ENCODE results near the gene OR1I1.

The OR1I1 gene

DNA sequence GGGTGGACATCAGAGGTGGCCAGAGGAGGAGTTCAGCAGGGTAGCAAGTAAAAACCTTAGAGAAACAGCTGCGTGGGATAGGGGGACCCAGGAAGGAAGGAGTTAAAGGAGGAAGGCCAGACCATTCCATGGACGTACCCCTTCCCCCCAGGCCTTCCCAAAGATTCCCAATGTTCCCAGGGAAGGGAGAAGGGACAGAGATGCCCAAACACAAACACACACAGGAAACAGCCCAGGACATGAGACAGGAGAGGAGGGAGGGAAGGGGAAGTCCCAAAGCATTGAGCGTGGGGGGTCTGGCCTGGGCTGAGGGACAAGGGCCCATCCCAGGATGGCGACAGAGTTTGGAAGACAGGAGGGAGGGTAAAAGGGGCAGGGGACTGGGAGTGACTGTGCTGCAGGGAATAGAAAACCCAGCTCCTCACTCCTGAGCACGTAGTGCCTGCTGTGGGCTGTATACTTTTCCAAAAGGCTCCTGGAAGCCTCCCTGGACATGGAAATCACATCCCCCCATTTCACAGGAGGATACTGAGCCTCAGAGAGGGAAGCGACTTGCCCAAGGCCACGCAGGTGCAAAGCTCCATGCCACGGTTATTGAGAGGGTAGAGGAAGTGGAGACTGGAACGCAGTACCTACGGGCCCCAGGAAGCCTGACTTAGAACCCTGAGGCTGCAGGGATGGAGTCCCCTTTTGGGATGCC is 26.3 kb downstream of the OR1I1 start:
- DNase-seq (ENCODE audit: extremely low spot score) = no peak
- CTCF ChIA-PET = interaction anchor here (0.6 to 0.8 kb wide), 3 partner anchors 13 to 1291 kb away, joined by 3 read pairs; no protein-coding TSS in a partner anchor
- POLR2A ChIA-PET = interaction anchor here (0.8 to 1.6 kb wide), 2 partner anchors 17 to 35 kb away, joined by 3 to 8 read pairs; a partner anchor contains a TSS
- TF ChIP-seq LEF1 (IDR thresholded peaks at IDR 0.05; ENCODE audit: borderline replicate concordance) (no peak), SP1 (IDR thresholded peaks at IDR 0.05) (no peak), FOXK2 (IDR thresholded peaks at IDR 0.05) (no peak), PKNOX1 (IDR thresholded peaks at IDR 0.05) (no peak), ELF4 (IDR thresholded peaks at IDR 0.05) (no peak), L3MBTL2 (conservative IDR thresholded peaks at IDR 0.05) (no peak), NFRKB (IDR thresholded peaks at IDR 0.05) (no peak), SUZ12 (IDR thresholded peaks at IDR 0.05) (no peak), FOXA1 (IDR thresholded peaks at IDR 0.05) (no peak), FOXM1 (IDR thresholded peaks at IDR 0.05; ENCODE audit: borderline replicate concordance) (no peak), ARNT (IDR thresholded peaks at IDR 0.05) (no peak), BHLHE40 (IDR thresholded peaks at IDR 0.05; ENCODE audit: borderline replicate concordance) (no peak), TARDBP (IDR thresholded peaks at IDR 0.05) (no peak), ZNF384 (IDR thresholded peaks at IDR 0.05) (no peak), HDGF (IDR thresholded peaks at IDR 0.05; ENCODE audit: borderline replicate concordance) (no peak), CTBP1 (IDR thresholded peaks at IDR 0.05; ENCODE audit: borderline replicate concordance) (no peak)

- ChIA-PET CTCF (no interaction called here), POLR2A (interaction anchor here (1.6 to 2.1 kb wide), 2 partner anchors 16 kb away, joined by 6 to 8 read pairs; a partner anchor contains a TSS)
- TF ChIP-seq ELF4 (IDR thresholded peaks at IDR 0.05) = no peak
- TF ChIP-seq SP1 (IDR thresholded peaks at IDR 0.05) = no peak
- TF ChIP-seq CTBP1 (IDR thresholded peaks at IDR 0.05; ENCODE audit: borderline replicate concordance) = no peak
- TF ChIP-seq L3MBTL2 (conservative IDR thresholded peaks at IDR 0.05) = no peak
- no peak for TF ChIP-seq HDGF (IDR thresholded peaks at IDR 0.05; ENCODE audit: borderline replicate concordance)
- TF ChIP-seq LEF1 (IDR thresholded peaks at IDR 0.05; ENCODE audit: borderline replicate concordance) = no peak
- DNase-seq (ENCODE audit: extremely low spot score) = no peak
Measured at GRCh38 chr19:15108845-15109767, 27.1 kb downstream of the OR1I1 start.

GRCh38 chr19:15109768-15110417 is 27.9 kb downstream of the OR1I1 start:
- no peak for DNase-seq (ENCODE audit: extremely low spot score)
- POLR2A ChIA-PET = interaction anchor here (2.1 kb wide), 1 partner anchor 16 kb away, joined by 6 read pairs; a partner anchor contains a TSS
- CTCF ChIA-PET = interaction anchor here (0.9 kb wide), 1 partner anchor 8 kb away, joined by 3 read pairs; no protein-coding TSS in a partner anchor
- no peak for TF ChIP-seq CTBP1 (IDR thresholded peaks at IDR 0.05; ENCODE audit: borderline replicate concordance)
- no peak for TF ChIP-seq BHLHE40 (IDR thresholded peaks at IDR 0.05; ENCODE audit: borderline replicate concordance)
- TF ChIP-seq FOXM1 (IDR thresholded peaks at IDR 0.05; ENCODE audit: borderline replicate concordance) = no peak
- no peak for TF ChIP-seq SP1 (IDR thresholded peaks at IDR 0.05)
- TF ChIP-seq FOXA1 (IDR thresholded peaks at IDR 0.05) = no peak
- TF ChIP-seq FOXK2 (IDR thresholded peaks at IDR 0.05) = no peak
- no peak for TF ChIP-seq PKNOX1 (IDR thresholded peaks at IDR 0.05)
- TF ChIP-seq HDGF (IDR thresholded peaks at IDR 0.05; ENCODE audit: borderline replicate concordance) = no peak
- TF ChIP-seq TARDBP (IDR thresholded peaks at IDR 0.05) = no peak
- no peak for TF ChIP-seq NFRKB (IDR thresholded peaks at IDR 0.05)
- no peak for TF ChIP-seq LEF1 (IDR thresholded peaks at IDR 0.05; ENCODE audit: borderline replicate concordance)
- no peak for TF ChIP-seq ARNT (IDR thresholded peaks at IDR 0.05)
- no peak for TF ChIP-seq ZNF384 (IDR thresholded peaks at IDR 0.05)
- TF ChIP-seq L3MBTL2 (conservative IDR thresholded peaks at IDR 0.05) = no peak
- no peak for TF ChIP-seq SUZ12 (IDR thresholded peaks at IDR 0.05)
- TF ChIP-seq ELF4 (IDR thresholded peaks at IDR 0.05) = no peak

- POLR2A ChIA-PET = interaction anchor here (2.1 kb wide), 1 partner anchor 15 kb away, joined by 6 read pairs; a partner anchor contains a TSS
- CTCF ChIA-PET = interaction anchor here (0.9 kb wide), 1 partner anchor 9 kb away, joined by 3 read pairs; no protein-coding TSS in a partner anchor
- DNase-seq (ENCODE audit: extremely low spot score) = no peak
- TF ChIP-seq FOXK2 (IDR thresholded peaks at IDR 0.05) (no peak), SUZ12 (IDR thresholded peaks at IDR 0.05) (no peak), PKNOX1 (IDR thresholded peaks at IDR 0.05) (no peak), CTBP1 (IDR thresholded peaks at IDR 0.05; ENCODE audit: borderline replicate concordance) (no peak), SP1 (IDR thresholded peaks at IDR 0.05) (no peak), FOXA1 (IDR thresholded peaks at IDR 0.05) (no peak), ARNT (IDR thresholded peaks at IDR 0.05) (no peak), FOXM1 (IDR thresholded peaks at IDR 0.05; ENCODE audit: borderline replicate concordance) (no peak), TARDBP (IDR thresholded peaks at IDR 0.05) (no peak), L3MBTL2 (conservative IDR thresholded peaks at IDR 0.05) (no peak), HDGF (IDR thresholded peaks at IDR 0.05; ENCODE audit: borderline replicate concordance) (no peak)
Measured at GRCh38 chr19:15110418-15110815, 28.4 kb downstream of the OR1I1 start.

- POLR2A ChIA-PET = interaction anchor here (1.9 to 2.1 kb wide), 2 partner anchors 14 kb away, joined by 5 to 6 read pairs; a partner anchor contains a TSS
- TF ChIP-seq FOXA1 (IDR thresholded peaks at IDR 0.05) = no peak
- TF ChIP-seq FOXM1 (IDR thresholded peaks at IDR 0.05; ENCODE audit: borderline replicate concordance) = no peak
- TF ChIP-seq ELF4 (IDR thresholded peaks at IDR 0.05) = no peak
- no peak for TF ChIP-seq SUZ12 (IDR thresholded peaks at IDR 0.05)
- TF ChIP-seq PKNOX1 (IDR thresholded peaks at IDR 0.05) = no peak
- no peak for TF ChIP-seq NFRKB (IDR thresholded peaks at IDR 0.05)
- no peak for TF ChIP-seq L3MBTL2 (conservative IDR thresholded peaks at IDR 0.05)
- no peak for TF ChIP-seq ZNF384 (IDR thresholded peaks at IDR 0.05)
- no peak for TF ChIP-seq ARNT (IDR thresholded peaks at IDR 0.05)
- no peak for DNase-seq (ENCODE audit: extremely low spot score)
- CTCF ChIA-PET = no interaction called here
Measured at GRCh38 chr19:15111758-15112157, 29.7 kb downstream of the OR1I1 start.

Data from HEK293T (cell line).